Measurements from ENCODE around the gene LYPD3.
A peak's percentile ranks its signal among the peaks of the same experiment; 100 is the strongest.

LYPD3 gene

DNA sequence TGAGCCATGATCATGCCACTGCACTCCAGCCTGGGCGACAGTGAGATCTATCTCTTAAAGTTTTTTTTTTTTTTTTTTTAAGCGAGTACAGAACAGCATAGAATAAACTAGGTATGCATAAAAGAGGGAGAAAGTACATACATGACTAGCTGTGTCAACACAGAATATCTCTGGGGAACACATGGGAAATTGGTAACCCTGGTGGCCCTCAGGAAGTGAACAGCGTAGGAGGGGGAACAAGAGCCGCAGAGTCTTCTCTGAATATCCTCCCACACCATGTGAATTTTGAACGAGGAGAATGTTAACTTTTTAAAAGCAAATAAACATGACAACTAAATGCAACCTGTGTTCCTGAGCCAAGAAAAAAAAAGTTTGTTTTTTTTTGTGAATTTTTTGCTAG is 23.9 kb upstream of the LYPD3 start:
- no peak for DNase-seq (ENCODE audit: low read depth)
- H3K4me3 ChIP-seq (ENCODE audit: low read depth, low read length): no peak overlapping the region

GRCh38 chr19:43488179-43488578 is 22.8 kb upstream of the LYPD3 start:
- no peak overlapping the region for H3K4me3 ChIP-seq (ENCODE audit: low read depth, low read length)
- no peak for DNase-seq (ENCODE audit: low read depth)

GRCh38 chr19:43486412-43486811 is 21.0 kb upstream of the LYPD3 start:
- no peak overlapping the region for H3K4me3 ChIP-seq (ENCODE audit: low read depth, low read length)
- DNase-seq (ENCODE audit: low read depth): no peak

- no peak for DNase-seq (ENCODE audit: low read depth)
- H3K4me3 ChIP-seq (ENCODE audit: low read depth, low read length): no peak overlapping the region
Measured at GRCh38 chr19:43485951-43486350, 20.5 kb upstream of the LYPD3 start.

DNA sequence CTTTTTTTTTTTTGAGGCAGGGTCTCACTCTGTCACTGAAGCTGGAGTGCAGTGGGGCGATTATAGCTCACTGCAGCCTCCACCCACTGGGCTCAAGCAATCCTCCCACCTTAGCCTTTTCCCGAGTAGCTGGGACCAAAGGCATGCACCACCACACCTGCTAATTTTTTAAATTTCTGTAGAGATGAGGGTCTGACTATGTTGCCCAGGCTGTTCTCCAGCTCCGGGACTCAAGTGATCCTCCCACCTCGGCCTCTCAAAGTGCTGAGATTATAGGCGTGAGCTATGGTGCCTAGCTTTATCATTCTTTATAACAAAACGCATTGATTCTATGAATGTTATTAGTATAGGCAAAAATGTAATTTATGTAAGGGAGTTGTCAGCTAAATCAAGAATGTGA is 17.9 kb upstream of the LYPD3 start:
- DNase-seq (ENCODE audit: low read depth): no peak
- H3K4me3 ChIP-seq (ENCODE audit: low read depth, low read length): no peak overlapping the region

- no peak for DNase-seq (ENCODE audit: low read depth)
- H3K4me3 ChIP-seq (ENCODE audit: low read depth, low read length): no peak overlapping the region
Measured at GRCh38 chr19:43482193-43482592, 16.8 kb upstream of the LYPD3 start.

DNA sequence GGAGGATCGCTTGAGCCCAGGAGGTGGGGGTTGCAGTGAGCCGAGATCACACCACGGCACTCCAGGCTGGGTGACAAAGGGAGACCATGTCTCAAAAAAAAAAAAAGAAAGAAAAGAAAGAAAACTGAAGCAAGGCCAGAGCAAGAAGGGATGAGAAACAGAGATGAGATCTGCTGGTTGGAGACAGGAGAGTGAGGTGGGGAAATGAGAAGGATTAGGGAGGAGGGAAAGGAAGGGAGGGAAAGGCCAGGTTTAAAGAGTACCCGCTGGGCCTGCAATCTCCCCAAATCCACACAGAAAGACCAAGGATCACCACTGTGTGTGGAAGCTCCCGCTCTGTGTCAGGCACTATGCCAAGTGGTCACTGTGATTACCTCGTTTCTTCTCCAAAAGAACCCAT is 16.3 kb upstream of the LYPD3 start:
- no peak overlapping the region for H3K4me3 ChIP-seq (ENCODE audit: low read depth, low read length)
- no peak for DNase-seq (ENCODE audit: low read depth)

DNA sequence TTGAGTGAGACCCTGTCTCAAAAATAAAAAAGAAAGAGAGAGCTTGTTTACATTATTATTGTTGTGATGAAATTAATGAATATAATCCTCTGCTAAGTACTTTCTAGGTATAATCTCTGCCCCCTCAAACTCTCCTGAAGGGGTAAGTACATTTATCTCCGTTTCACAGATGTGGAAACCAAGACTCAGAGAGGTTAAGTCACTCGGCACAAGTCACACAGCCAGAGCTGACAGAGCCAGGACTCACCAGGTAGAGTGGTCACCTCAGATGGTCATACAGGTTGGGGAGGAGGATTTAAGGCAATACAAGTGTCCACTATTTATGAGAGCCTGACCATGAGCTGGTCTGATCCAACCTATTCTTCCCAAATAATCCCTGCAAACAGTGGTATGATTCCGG is 15.2 kb upstream of the LYPD3 start:
- no peak for DNase-seq (ENCODE audit: low read depth)
- H3K4me3 ChIP-seq (ENCODE audit: low read depth, low read length): no peak overlapping the region

DNA sequence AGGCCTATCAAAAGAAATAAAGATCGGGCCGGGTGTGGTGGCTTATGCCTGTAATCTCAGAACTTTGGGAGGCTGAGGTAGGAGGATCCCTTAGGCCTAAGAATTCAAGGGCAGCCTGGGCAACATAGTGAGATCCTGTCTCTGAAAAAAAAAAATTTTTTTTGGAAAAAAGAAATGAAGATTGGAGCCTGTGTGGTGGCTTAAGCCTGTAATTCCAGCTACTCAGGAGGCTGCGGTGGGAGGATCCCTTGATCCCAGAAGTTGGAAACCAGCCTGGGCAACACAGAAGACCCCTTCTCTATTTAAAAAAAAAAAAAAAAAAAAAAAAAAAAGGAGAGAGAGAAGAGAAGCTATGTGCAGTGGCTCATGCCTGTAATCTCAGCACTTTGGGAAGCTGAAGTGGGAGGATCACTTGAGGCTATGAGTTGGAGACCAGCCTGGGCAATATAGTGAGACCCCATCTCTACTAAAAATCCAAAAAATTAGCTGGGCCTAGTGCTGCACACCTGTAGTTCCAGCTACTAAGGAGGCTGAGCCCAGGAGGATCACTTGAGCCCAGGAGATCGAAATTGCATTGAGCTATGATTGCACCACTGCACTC is 14.7 kb upstream of the LYPD3 start:
- no peak overlapping the region for H3K4me3 ChIP-seq (ENCODE audit: low read depth, low read length)
- DNase-seq (ENCODE audit: low read depth): no peak

GRCh38 chr19:43479226-43479625 is 13.8 kb upstream of the LYPD3 start:
- no peak for DNase-seq (ENCODE audit: low read depth)
- no peak overlapping the region for H3K4me3 ChIP-seq (ENCODE audit: low read depth, low read length)

- no peak for DNase-seq (ENCODE audit: low read depth)
- no peak overlapping the region for H3K4me3 ChIP-seq (ENCODE audit: low read depth, low read length)
Measured at GRCh38 chr19:43478323-43478722, 12.9 kb upstream of the LYPD3 start.

DNA sequence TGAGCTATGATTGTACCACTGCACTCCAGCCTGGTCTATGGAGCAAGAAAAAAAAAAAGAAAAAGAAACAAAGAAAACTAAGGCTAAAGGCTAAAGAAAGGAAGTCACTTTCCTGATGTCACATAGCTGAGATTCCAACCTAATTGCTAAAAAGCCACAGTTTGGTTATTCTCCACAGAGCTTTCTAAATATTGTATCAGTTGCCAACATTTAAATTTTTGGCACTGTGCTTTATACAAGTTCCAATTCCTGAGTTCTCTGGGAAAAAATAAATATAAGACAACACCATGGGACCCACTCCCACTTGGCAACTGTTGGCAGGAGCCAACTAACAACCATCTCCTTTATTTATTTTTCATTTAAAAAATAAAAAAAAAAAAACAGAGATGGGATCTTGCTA is 11.2 kb upstream of the LYPD3 start:
- peak; percentile 13 for DNase-seq (ENCODE audit: low read depth)

GRCh38 chr19:43474986-43475705 is 9.7 kb upstream of the LYPD3 start:
- peak; percentile 69 for DNase-seq (ENCODE audit: low read depth)
- peak overlapping the region; percentile 30 for H3K4me3 ChIP-seq (ENCODE audit: low read depth, low read length)

More for the DNA sequence above, 11.2 kb upstream of the LYPD3 start:
- no peak overlapping the region for H3K4me3 ChIP-seq (ENCODE audit: low read depth, low read length)

DNA sequence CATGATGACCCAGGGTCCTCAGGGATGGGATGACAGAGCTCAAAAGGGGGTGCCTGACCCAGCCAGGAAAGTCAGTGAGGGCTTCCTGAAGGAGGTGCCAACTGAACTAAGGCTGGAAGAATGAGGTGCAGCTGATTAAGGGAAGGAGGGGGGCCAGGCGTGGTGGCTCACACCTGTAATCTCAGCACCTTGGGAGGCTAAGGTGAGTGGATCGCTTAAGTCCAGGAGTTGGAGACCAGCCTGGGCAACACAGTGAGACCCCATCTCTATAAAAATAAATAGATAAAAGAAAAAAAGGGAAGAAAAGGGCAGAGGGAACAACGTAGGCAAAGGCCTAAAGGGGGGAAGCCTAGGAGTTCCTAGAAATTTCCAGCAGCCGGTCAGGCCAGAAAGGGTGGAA is 9.1 kb upstream of the LYPD3 start:
- no peak overlapping the region for H3K4me3 ChIP-seq (ENCODE audit: low read depth, low read length)
- DNase-seq (ENCODE audit: low read depth): no peak

GRCh38 chr19:43471091-43471490 is 5.7 kb upstream of the LYPD3 start:
- no peak for DNase-seq (ENCODE audit: low read depth)

GRCh38 chr19:43470288-43470687 is 4.9 kb upstream of the LYPD3 start:
- DNase-seq (ENCODE audit: low read depth): no peak

More at GRCh38 chr19:43471091-43471490, 5.7 kb upstream of the LYPD3 start:
- no peak overlapping the region for H3K4me3 ChIP-seq (ENCODE audit: low read depth, low read length)

GRCh38 chr19:43469160-43469480 is 3.7 kb upstream of the LYPD3 start:
- H3K4me3 ChIP-seq (ENCODE audit: low read depth, low read length): no peak overlapping the region
- no peak for DNase-seq (ENCODE audit: low read depth)

More at GRCh38 chr19:43470288-43470687, 4.9 kb upstream of the LYPD3 start:
- H3K4me3 ChIP-seq (ENCODE audit: low read depth, low read length): no peak overlapping the region

GRCh38 chr19:43468354-43469159 is 3.1 kb upstream of the LYPD3 start:
- no peak overlapping the region for H3K4me3 ChIP-seq (ENCODE audit: low read depth, low read length)
- DNase-seq (ENCODE audit: low read depth): no peak

DNA sequence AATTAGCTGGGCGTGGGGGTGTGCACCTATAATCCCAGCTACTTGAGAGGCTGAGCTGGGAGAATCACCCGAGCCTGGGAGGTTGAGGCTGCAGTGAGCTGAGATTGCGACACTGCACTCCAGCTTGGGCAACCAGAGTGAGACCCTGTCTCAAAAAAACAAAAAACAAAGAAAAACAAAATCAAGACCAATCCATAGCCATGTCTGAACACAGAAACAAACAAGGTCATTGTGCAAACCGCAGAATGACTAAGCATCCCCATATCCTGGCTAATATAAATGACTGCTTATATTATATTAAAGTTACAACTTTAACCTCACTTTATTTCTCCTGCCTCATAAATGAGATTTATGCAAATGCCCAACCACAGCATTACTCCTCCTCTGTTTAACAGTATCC is 2.3 kb upstream of the LYPD3 start:
- DNase-seq (ENCODE audit: low read depth): peak; percentile 36
- no peak overlapping the region for H3K4me3 ChIP-seq (ENCODE audit: low read depth, low read length)

- H3K4me3 ChIP-seq (ENCODE audit: low read depth, low read length): no peak overlapping the region
- no peak for DNase-seq (ENCODE audit: low read depth)
Measured at GRCh38 chr19:43467276-43467675, 1.9 kb upstream of the LYPD3 start.

DNA sequence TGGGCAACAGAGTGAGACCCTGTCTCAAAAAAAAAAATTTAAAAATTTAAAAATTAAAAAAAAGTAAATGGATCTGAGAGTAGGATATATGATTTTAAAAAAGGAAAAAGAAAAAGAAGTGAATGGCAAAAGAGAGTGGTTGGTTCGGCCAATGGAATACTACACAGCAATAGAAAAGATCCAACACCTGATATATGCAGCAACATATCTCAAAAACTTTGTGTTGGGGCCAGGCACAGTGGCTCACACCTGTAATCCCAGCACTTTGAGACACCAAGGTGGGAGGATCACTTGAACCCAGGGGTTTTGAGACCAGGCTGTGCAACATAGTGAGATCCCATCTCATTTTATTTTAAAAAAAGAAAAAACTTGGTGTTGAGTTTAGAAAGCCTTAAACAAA is 1.4 kb upstream of the LYPD3 start:
- H3K4me3 ChIP-seq (ENCODE audit: low read depth, low read length): no peak overlapping the region
- no peak for DNase-seq (ENCODE audit: low read depth)
